ENCODE measurements around the gene CALML5. TPM values are rescaled to one million over a fixed set of nuclear protein-coding genes. Genes with fewer than 3 reads are reported as not detected.

The CALML5 gene
- total RNA-seq, 1 experiment from 2014 or later: not detected

GRCh38 chr10:5509691-5510090, 10.3 kb upstream of the CALML5 start:
- Histone ChIP-seq H3K27me3 (no peaks in the 10 kb centered on the region), H3K36me3 (no peaks in the 10 kb centered on the region), H3K4me3 (no peak overlapping the region), H3K9me3 (no peaks in the 10 kb centered on the region)
- DNase-seq: no peak

GRCh38 chr10:5509236-5509635, 9.9 kb upstream of the CALML5 start:
- Histone ChIP-seq H3K36me3 (no peaks in the 10 kb centered on the region), H3K27me3 (no peaks in the 10 kb centered on the region), H3K4me3 (no peak overlapping the region), H3K9me3 (no peaks in the 10 kb centered on the region)
- no peak for DNase-seq

- H3K27me3 ChIP-seq: no peaks in the 10 kb centered on the region
- H3K36me3 ChIP-seq: no peaks in the 10 kb centered on the region
- H3K9me3 ChIP-seq: no peaks in the 10 kb centered on the region
- H3K4me3 ChIP-seq: no peak overlapping the region
- DNase-seq: no peak
These were observed 9.4 kb upstream of the CALML5 start for GRCh38 chr10:5508786-5509185.

- Histone ChIP-seq H3K27me3 (no peaks in the 10 kb centered on the region), H3K9me3 (no peaks in the 10 kb centered on the region), H3K4me3 (no peak overlapping the region), H3K36me3 (no peaks in the 10 kb centered on the region)
- DNase-seq: no peak
These were observed 8.8 kb upstream of the CALML5 start for GRCh38 chr10:5508161-5508604.

GRCh38 chr10:5507649-5508131, 8.3 kb upstream of the CALML5 start:
- Histone ChIP-seq H3K9me3 (no peaks in the 10 kb centered on the region), H3K36me3 (no peaks in the 10 kb centered on the region), H3K27me3 (no peaks in the 10 kb centered on the region), H3K4me3 (no peak overlapping the region)
- DNase-seq: no peak

- no peak for DNase-seq
- Histone ChIP-seq H3K9me3 (no peaks in the 10 kb centered on the region), H3K4me3 (no peak overlapping the region), H3K36me3 (no peaks in the 10 kb centered on the region), H3K27me3 (no peaks in the 10 kb centered on the region)
These were observed 7.6 kb upstream of the CALML5 start for GRCh38 chr10:5506751-5507648.

GRCh38 chr10:5506246-5506645, 6.9 kb upstream of the CALML5 start:
- Histone ChIP-seq H3K4me3 (no peak overlapping the region), H3K27me3 (no peaks in the 10 kb centered on the region), H3K36me3 (no peaks in the 10 kb centered on the region), H3K9me3 (no peaks in the 10 kb centered on the region)
- no peak for DNase-seq

GRCh38 chr10:5504146-5505072, 5.0 kb upstream of the CALML5 start:
- Histone ChIP-seq H3K9me3 (no peaks in the 10 kb centered on the region), H3K36me3 (no peaks in the 10 kb centered on the region), H3K4me3 (no peak overlapping the region), H3K27me3 (no peaks in the 10 kb centered on the region)
- DNase-seq: no peak

- no peaks in the 10 kb centered on the region for H3K27me3 ChIP-seq
These were observed 4.1 kb upstream of the CALML5 start for GRCh38 chr10:5503477-5503835.

GRCh38 chr10:5502571-5503476, 3.5 kb upstream of the CALML5 start:
- DNase-seq: no peak
- Histone ChIP-seq H3K27me3 (no peaks in the 10 kb centered on the region), H3K9me3 (no peaks in the 10 kb centered on the region), H3K4me3 (no peak overlapping the region), H3K36me3 (no peaks in the 10 kb centered on the region)

More at GRCh38 chr10:5503477-5503835, 4.1 kb upstream of the CALML5 start:
- no peaks in the 10 kb centered on the region for H3K36me3 ChIP-seq
- DNase-seq: no peak
- H3K4me3 ChIP-seq: no peak overlapping the region
- H3K9me3 ChIP-seq: no peaks in the 10 kb centered on the region

- no peaks in the 10 kb centered on the region for H3K36me3 ChIP-seq
- H3K4me3 ChIP-seq: no peak overlapping the region
- no peaks in the 10 kb centered on the region for H3K9me3 ChIP-seq
- no peaks in the 10 kb centered on the region for H3K27me3 ChIP-seq
- DNase-seq: no peak
These were observed 2.7 kb upstream of the CALML5 start for GRCh38 chr10:5502061-5502521.

GRCh38 chr10:5500910-5501309, 1.5 kb upstream of the CALML5 start:
- no peaks in the 10 kb centered on the region for H3K27me3 ChIP-seq
- no peaks in the 10 kb centered on the region for H3K36me3 ChIP-seq
- DNase-seq: no peak
- no peak overlapping the region for H3K4me3 ChIP-seq
- H3K9me3 ChIP-seq: no peaks in the 10 kb centered on the region

GRCh38 chr10:5500162-5500670, 846 bp upstream of the CALML5 start:
- no peaks in the 10 kb centered on the region for H3K36me3 ChIP-seq

GRCh38 chr10:5498791-5499492, 428 bp downstream of the CALML5 start:
- Histone ChIP-seq H3K36me3 (no peaks in the 10 kb centered on the region), H3K4me3 (no peak overlapping the region), H3K27me3 (no peaks in the 10 kb centered on the region), H3K9me3 (no peaks in the 10 kb centered on the region)
- DNase-seq: no peak

More at GRCh38 chr10:5500162-5500670, 846 bp upstream of the CALML5 start:
- no peaks in the 10 kb centered on the region for H3K27me3 ChIP-seq
- no peaks in the 10 kb centered on the region for H3K9me3 ChIP-seq
- H3K4me3 ChIP-seq: no peak overlapping the region
- DNase-seq: no peak

- H3K27me3 ChIP-seq: no peaks in the 10 kb centered on the region
- H3K9me3 ChIP-seq: no peaks in the 10 kb centered on the region
- H3K4me3 ChIP-seq: no peak overlapping the region
- no peak for DNase-seq
- H3K36me3 ChIP-seq: no peaks in the 10 kb centered on the region
These were observed 1.2 kb downstream of the CALML5 start for GRCh38 chr10:5497948-5498730.
